Breast epithelium (tissue), 4 donors: ENCODE results near the gene TPSB2. TPM values are rescaled to one million over a fixed set of nuclear protein-coding genes. Genes with fewer than 3 reads are reported as not detected.

ENCODE experiments used
- DNase-seq, 2 donors: peaks; one replicate each; pipeline ENCODE4 v3.0.0-alpha.2; 2019; ENCODE audit warnings: low spot score in 2 of 2
- H3K27ac ChIP-seq, 2 donors: fragments of 200-600 bp; sonication (generic) in 1 of 2; one replicate each; pipeline ENCODE4 v1.5.1; 2016 to 2019; ENCODE audit warnings: mild to moderate bottlenecking in 1 of 2
- H3K27me3 ChIP-seq, 2 donors: fragments of 200-600 bp; sonication (generic) in 1 of 2; one replicate each; pipeline versions ENCODE4 v1.5.1 to v1.6.0; 2017 to 2019; ENCODE audit warnings: control low read depth in 1 of 2, mild to moderate bottlenecking in 1 of 2
- H3K36me3 ChIP-seq: fragments of 200-600 bp; one replicate; pipeline ENCODE4 v1.5.1; 2019
- H3K4me1 ChIP-seq, 2 donors: fragments of 200-600 bp; sonication (generic); one replicate each; pipeline ENCODE4 v1.5.1; 2016 to 2019; ENCODE audit warnings: control low read depth in 1 of 2
- H3K4me3 ChIP-seq, 3 donors: fragments of 200-600 bp; sonication (generic); 1 replicate in 2 of 3; 2 replicates in 1 of 3; pipeline ENCODE4 v1.5.1; 2016 to 2019; ENCODE audit warnings: mild to moderate bottlenecking in 3 of 3, moderate library complexity in 2 of 3
- H3K9me3 ChIP-seq, 2 donors: fragments of 200-600 bp; sonication (generic) in 1 of 2; one replicate each; pipeline ENCODE4 v1.5.1; 2016 to 2019; ENCODE audit warnings: control low read depth in 1 of 2
- POLR2A ChIP-seq: fragments of 450-650 bp; IDR thresholded peaks from one replicate; pipeline ENCODE4 v1.6.1; 2016; ENCODE audit warnings: antibody characterized with exemption, mild to moderate bottlenecking, moderate library complexity
- POLR2AphosphoS5 ChIP-seq, 3 donors: sonication (generic); formaldehyde crosslinking; IDR thresholded peaks; one replicate each; pipeline ENCODE4 v1.6.1; 2017; ENCODE audit warnings: antibody characterized with exemption in 3 of 3
- intact Hi-C: fragments of 100-400 bp; cut with DNase I; formaldehyde crosslinking; loops from one replicate; pipeline ENCODE4 v1.15.1; 2023; ENCODE audit warnings: low total_unique reads
- total RNA-seq, 3 donors: library from RNA; depleted of rRNA; stranded (reverse); fragments of >200 nt; gene quantifications; one replicate each; pipeline ENCODE4 v1.1.0, GENCODE V29; 2016
- TF ChIP-seq, protein P1 (sequence below), 3 donors: fragments of 450-650 bp; IDR thresholded peaks; one replicate each; pipeline ENCODE4 v1.5.1; 2016 to 2017; ENCODE audit warnings: antibody characterized with exemption in 3 of 3, mild to moderate bottlenecking in 3 of 3, moderate library complexity in 3 of 3

Gene TPSB2
- total RNA-seq, 3 donors from 2014 or later = 5.6 to 195 (median 22.4) TPM

GRCh38 chr16:1180549-1181403, 49.2 kb downstream of the TPSB2 start:
- H3K36me3 ChIP-seq = no peaks in the 10 kb centered on the region
- peaks cover 0 to 89% of the 10 kb centered on the region in 2 donors for H3K27me3 ChIP-seq
- H3K27ac ChIP-seq = peak overlapping the region in 1 of 2 donors; percentile 58
- no peak for DNase-seq
- H3K9me3 ChIP-seq = no peaks in the 10 kb centered on the region
- H3K4me3 ChIP-seq = no peak overlapping the region
- no peak for TF ChIP-seq POLR2AphosphoS5 (IDR thresholded peaks at IDR 0.05)
- TF ChIP-seq POLR2A = no peak
- TF ChIP-seq, protein P1, sequence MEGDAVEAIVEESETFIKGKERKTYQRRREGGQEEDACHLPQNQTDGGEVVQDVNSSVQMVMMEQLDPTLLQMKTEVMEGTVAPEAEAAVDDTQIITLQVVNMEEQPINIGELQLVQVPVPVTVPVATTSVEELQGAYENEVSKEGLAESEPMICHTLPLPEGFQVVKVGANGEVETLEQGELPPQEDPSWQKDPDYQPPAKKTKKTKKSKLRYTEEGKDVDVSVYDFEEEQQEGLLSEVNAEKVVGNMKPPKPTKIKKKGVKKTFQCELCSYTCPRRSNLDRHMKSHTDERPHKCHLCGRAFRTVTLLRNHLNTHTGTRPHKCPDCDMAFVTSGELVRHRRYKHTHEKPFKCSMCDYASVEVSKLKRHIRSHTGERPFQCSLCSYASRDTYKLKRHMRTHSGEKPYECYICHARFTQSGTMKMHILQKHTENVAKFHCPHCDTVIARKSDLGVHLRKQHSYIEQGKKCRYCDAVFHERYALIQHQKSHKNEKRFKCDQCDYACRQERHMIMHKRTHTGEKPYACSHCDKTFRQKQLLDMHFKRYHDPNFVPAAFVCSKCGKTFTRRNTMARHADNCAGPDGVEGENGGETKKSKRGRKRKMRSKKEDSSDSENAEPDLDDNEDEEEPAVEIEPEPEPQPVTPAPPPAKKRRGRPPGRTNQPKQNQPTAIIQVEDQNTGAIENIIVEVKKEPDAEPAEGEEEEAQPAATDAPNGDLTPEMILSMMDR (IDR thresholded peaks at IDR 0.05) = no peak
- H3K4me1 ChIP-seq = no peaks in the 10 kb centered on the region
- intact Hi-C loops = no loop called here

Other genes starting within 250 kb of the TPSB2 start
- gene SOX8, start 248.4 kb downstream of the TPSB2 start, total RNA-seq = 1 to 10 TPM in 2 of 3 donors, under 1 TPM in 1; 0.32 to 6.6 (median 1.3) TPM
- not detected for gene SSTR5, start 157.4 kb downstream of the TPSB2 start, total RNA-seq
- gene C1QTNF8, start 133.9 kb downstream of the TPSB2 start, total RNA-seq = not detected
- 1 to 10 TPM; 1.6 to 2.5 (median 2.2) TPM for gene CACNA1H, start 77.1 kb downstream of the TPSB2 start, total RNA-seq
- gene TPSG1, start 4.9 kb downstream of the TPSB2 start, total RNA-seq = 1 to 10 TPM in 1 of 3 donors, under 1 TPM in 1, not detected in 1; 0.73 to 1.8 TPM
- gene TPSAB1, start 10.5 kb upstream of the TPSB2 start, total RNA-seq = 100 to 1,000 TPM in 1 of 3 donors, 10 to 100 TPM in 1, 1 to 10 TPM in 1; 5.9 to 156 (median 19.8) TPM
- 1 to 10 TPM; 1.6 to 5.9 (median 2.0) TPM for gene TPSD1, start 25.9 kb upstream of the TPSB2 start, total RNA-seq
- 10 to 100 TPM; 52.5 to 67.8 (median 62.2) TPM for gene UBE2I, start 79.5 kb upstream of the TPSB2 start, total RNA-seq
- 1 to 10 TPM; 2.7 to 8.2 (median 7.3) TPM for gene BAIAP3, start 103.5 kb upstream of the TPSB2 start, total RNA-seq
- gene TSR3, start 121.7 kb upstream of the TPSB2 start, total RNA-seq = 10 to 100 TPM; 54.4 to 72.3 (median 59.6) TPM
- gene GNPTG, start 121.7 kb upstream of the TPSB2 start, total RNA-seq = 10 to 100 TPM; 50.5 to 89.3 (median 58.4) TPM
- gene UNKL, start 184.5 kb upstream of the TPSB2 start, total RNA-seq = 10 to 100 TPM; 18.6 to 28.5 (median 27.5) TPM
- gene UQCC4, start 190.6 kb upstream of the TPSB2 start, total RNA-seq = 10 to 100 TPM; 10.4 to 18.7 (median 14.6) TPM
- not detected for gene PERCC1, start 200.9 kb upstream of the TPSB2 start, total RNA-seq
- 1 to 10 TPM in 1 of 3 donors, under 1 TPM in 2; 0.48 to 1.2 (median 0.98) TPM for gene CCDC154, start 214.4 kb upstream of the TPSB2 start, total RNA-seq
- 10 to 100 TPM; 52.2 to 72.3 (median 71.4) TPM for gene CLCN7, start 244.8 kb upstream of the TPSB2 start, total RNA-seq